ENCODE results near the gene FARP1.

The FARP1 gene

GRCh38 chr13:98203646-98204326 is 60.9 kb downstream of the FARP1 start:
- no peak for DNase-seq (ENCODE audit: low read depth in 2 of 2)

GRCh38 chr13:98204546-98204945 is 61.7 kb downstream of the FARP1 start:
- DNase-seq (ENCODE audit: low read depth in 2 of 2), result no peak

GRCh38 chr13:98206946-98207345 is 64.1 kb downstream of the FARP1 start:
- no peak for DNase-seq (ENCODE audit: low read depth in 2 of 2)

- DNase-seq (ENCODE audit: low read depth in 2 of 2), result no peak
Measured at GRCh38 chr13:98207416-98207815, 64.5 kb downstream of the FARP1 start.

GRCh38 chr13:98208606-98209005 is 65.7 kb downstream of the FARP1 start:
- no peak for DNase-seq (ENCODE audit: low read depth in 2 of 2)

GRCh38 chr13:98212763-98213162 is 69.9 kb downstream of the FARP1 start:
- DNase-seq (ENCODE audit: low read depth in 2 of 2), result no peak

GRCh38 chr13:98213354-98213753 is 70.5 kb downstream of the FARP1 start:
- no peak for DNase-seq (ENCODE audit: low read depth in 2 of 2)

- DNase-seq (ENCODE audit: low read depth in 2 of 2), result no peak
Measured at GRCh38 chr13:98214008-98214643, 71.2 kb downstream of the FARP1 start.

- no peak for DNase-seq (ENCODE audit: low read depth in 2 of 2)
Measured at GRCh38 chr13:98214707-98215106, 71.8 kb downstream of the FARP1 start.

- no peak for DNase-seq (ENCODE audit: low read depth in 2 of 2)
Measured at GRCh38 chr13:98215508-98215907, 72.6 kb downstream of the FARP1 start.

GRCh38 chr13:98216135-98216565 is 73.3 kb downstream of the FARP1 start:
- no peak for DNase-seq (ENCODE audit: low read depth in 2 of 2)

- no peak for DNase-seq (ENCODE audit: low read depth in 2 of 2)
Measured at GRCh38 chr13:98216711-98217285, 73.9 kb downstream of the FARP1 start.

GRCh38 chr13:98217597-98217996 is 74.7 kb downstream of the FARP1 start:
- no peak for DNase-seq (ENCODE audit: low read depth in 2 of 2)

GRCh38 chr13:98219685-98220084 is 76.8 kb downstream of the FARP1 start:
- no peak for DNase-seq (ENCODE audit: low read depth in 2 of 2)

GRCh38 chr13:98220271-98220791 is 77.4 kb downstream of the FARP1 start:
- no peak for DNase-seq (ENCODE audit: low read depth in 2 of 2)

- no peak for DNase-seq (ENCODE audit: low read depth in 2 of 2)
Measured at GRCh38 chr13:98221234-98221633, 78.3 kb downstream of the FARP1 start.

- no peak for DNase-seq (ENCODE audit: low read depth in 2 of 2)
Measured at GRCh38 chr13:98222081-98222554, 79.2 kb downstream of the FARP1 start.

GRCh38 chr13:98222816-98223215 is 79.9 kb downstream of the FARP1 start:
- no peak for DNase-seq (ENCODE audit: low read depth in 2 of 2)

- DNase-seq (ENCODE audit: low read depth in 2 of 2), result no peak
Measured at GRCh38 chr13:98223741-98224140, 80.8 kb downstream of the FARP1 start.

- DNase-seq (ENCODE audit: low read depth in 2 of 2), result no peak
Measured at GRCh38 chr13:98224557-98224956, 81.7 kb downstream of the FARP1 start.

- DNase-seq (ENCODE audit: low read depth in 2 of 2), result no peak
Measured at GRCh38 chr13:98225036-98225940, 82.4 kb downstream of the FARP1 start.

- DNase-seq (ENCODE audit: low read depth in 2 of 2), result no peak
Measured at GRCh38 chr13:98226496-98226895, 83.6 kb downstream of the FARP1 start.
